ENCODE measurements around the gene PNP. TPM values are rescaled to one million over a fixed set of nuclear protein-coding genes. Genes with fewer than 3 reads are reported as not detected.
"Not testable (repeated sequence)": the region's sequence is repeated elsewhere in the genome, so short reads cannot be mapped to it uniquely, and the experiment has no call there.

PNP gene
- total RNA-seq, 1 experiment from 2014 or later: 88.6 TPM

- no peak for DNase-seq (ENCODE audit: low spot score)
Observed at GRCh38 chr14:20489093-20489994, 20.1 kb downstream of the PNP start.

- no peak for DNase-seq (ENCODE audit: low spot score)
Observed at GRCh38 chr14:20490563-20490962, 21.4 kb downstream of the PNP start.

GRCh38 chr14:20492486-20492885 lies 23.3 kb downstream of the PNP start:
- no peak for DNase-seq (ENCODE audit: low spot score)

- DNase-seq (ENCODE audit: low spot score): no peak
Observed at GRCh38 chr14:20493634-20494033, 24.4 kb downstream of the PNP start.

- peak; percentile 13 for DNase-seq (ENCODE audit: low spot score)
Observed at GRCh38 chr14:20494935-20495766, 25.9 kb downstream of the PNP start.

GRCh38 chr14:20498622-20499021 lies 29.4 kb downstream of the PNP start:
- no peak for DNase-seq (ENCODE audit: low spot score)

GRCh38 chr14:20499108-20499507 lies 29.9 kb downstream of the PNP start:
- peak; percentile 13 for DNase-seq (ENCODE audit: low spot score)

- no peak for DNase-seq (ENCODE audit: low spot score)
Observed at GRCh38 chr14:20499881-20500280, 30.7 kb downstream of the PNP start.

GRCh38 chr14:20501346-20501745 lies 32.1 kb downstream of the PNP start:
- DNase-seq (ENCODE audit: low spot score): no peak

- no peak for DNase-seq (ENCODE audit: low spot score)
Observed at GRCh38 chr14:20503898-20504297, 34.7 kb downstream of the PNP start.

- DNase-seq (ENCODE audit: low spot score): not testable (repeated sequence)
Observed at GRCh38 chr14:20506276-20506675, 37.1 kb downstream of the PNP start.

GRCh38 chr14:20506752-20507151 lies 37.5 kb downstream of the PNP start:
- DNase-seq (ENCODE audit: low spot score): not testable (repeated sequence)

GRCh38 chr14:20507537-20507936 lies 38.3 kb downstream of the PNP start:
- DNase-seq (ENCODE audit: low spot score): not testable (repeated sequence)

- DNase-seq (ENCODE audit: low spot score): no peak
Observed at GRCh38 chr14:20508367-20508766, 39.2 kb downstream of the PNP start.

- no peak for DNase-seq (ENCODE audit: low spot score)
Observed at GRCh38 chr14:20512177-20512905, 43.1 kb downstream of the PNP start.

- no peak for DNase-seq (ENCODE audit: low spot score)
Observed at GRCh38 chr14:20515846-20516245, 46.6 kb downstream of the PNP start.

- DNase-seq (ENCODE audit: low spot score): no peak
Observed at GRCh38 chr14:20516921-20517320, 47.7 kb downstream of the PNP start.

GRCh38 chr14:20522332-20522731 lies 53.1 kb downstream of the PNP start:
- no peak for DNase-seq (ENCODE audit: low spot score)

- no peak for DNase-seq (ENCODE audit: low spot score)
Observed at GRCh38 chr14:20524027-20524426, 54.8 kb downstream of the PNP start.
